H1 (cell line): ENCODE data around the gene CLRN1.

Source experiments
- BCL11A ChIP-seq, 2 experiments: IDR thresholded peaks; one replicate each; pipeline ENCODE4 v1.6.1; 2011; ENCODE audit warnings: low read depth in 2 of 2, low read length in 2 of 2, mild to moderate bottlenecking in 2 of 2
- CTCF ChIP-seq, 3 experiments: IDR thresholded peaks; 1 replicate in 2 of 3; 2 replicates in 1 of 3; pipeline versions ENCODE4 v1.5.1 to v1.6.1; 2011; ENCODE audit warnings: low read length in 3 of 3, mild to moderate bottlenecking in 3 of 3, inconsistent platforms in 2 of 3, low read depth in 1 of 3, moderate library complexity in 1 of 3; ENCODE audit not compliant: insufficient read depth in 1 of 3; ENCODE audit errors: control extremely low read depth in 1 of 3
- EP300 ChIP-seq, 2 experiments: IDR thresholded peaks; 1 replicate in 1 of 2; 2 replicates in 1 of 2; pipeline ENCODE4 v1.6.1; 2011 to 2012; ENCODE audit warnings: low read depth in 2 of 2, low read length in 2 of 2, mild to moderate bottlenecking in 2 of 2, borderline replicate concordance in 1 of 2, inconsistent platforms in 1 of 2, moderate library complexity in 1 of 2
- GTF2F1 ChIP-seq: IDR thresholded peaks from 2 replicates; pipeline ENCODE4 v1.6.1; 2012; ENCODE audit warnings: low read depth, low read length, improper control_type of control experiment, borderline replicate concordance
- JUND ChIP-seq: IDR thresholded peaks from 2 replicates; pipeline ENCODE4 v1.6.1; 2011; ENCODE audit warnings: mild to moderate bottlenecking, improper control_type of control experiment, low read length
- MAFK ChIP-seq: IDR thresholded peaks from 2 replicates; pipeline ENCODE4 v1.6.1; 2012; ENCODE audit warnings: low read depth, mild to moderate bottlenecking, improper control_type of control experiment, low read length
- POLR2A ChIP-seq, 2 experiments: IDR thresholded peaks; 1 replicate in 1 of 2; 2 replicates in 1 of 2; pipeline ENCODE4 v1.6.1; 2011; ENCODE audit warnings: low read depth in 2 of 2, low read length in 2 of 2, mild to moderate bottlenecking in 2 of 2; ENCODE audit errors: control extremely low read depth in 1 of 2
- RNF2 ChIP-seq: fragments of 200-900, 300-1000 bp; sonication (generic); IDR thresholded peaks from 2 replicates; pipeline ENCODE4 v1.7.1; 2016; ENCODE audit warnings: borderline replicate concordance, low read depth, mild to moderate bottlenecking, antibody characterized with exemption, low read length; ENCODE audit not compliant: poor library complexity, severe bottlenecking; ENCODE audit errors: missing control alignments
- SP2 ChIP-seq: IDR thresholded peaks from 2 replicates; pipeline ENCODE4 v1.6.1; 2012; ENCODE audit warnings: mild to moderate bottlenecking, low read length, inconsistent platforms
- TEAD4 ChIP-seq: IDR thresholded peaks from 2 replicates; pipeline ENCODE4 v1.6.1; 2012; ENCODE audit warnings: low read depth, low read length, inconsistent platforms, mixed read lengths

DNA sequence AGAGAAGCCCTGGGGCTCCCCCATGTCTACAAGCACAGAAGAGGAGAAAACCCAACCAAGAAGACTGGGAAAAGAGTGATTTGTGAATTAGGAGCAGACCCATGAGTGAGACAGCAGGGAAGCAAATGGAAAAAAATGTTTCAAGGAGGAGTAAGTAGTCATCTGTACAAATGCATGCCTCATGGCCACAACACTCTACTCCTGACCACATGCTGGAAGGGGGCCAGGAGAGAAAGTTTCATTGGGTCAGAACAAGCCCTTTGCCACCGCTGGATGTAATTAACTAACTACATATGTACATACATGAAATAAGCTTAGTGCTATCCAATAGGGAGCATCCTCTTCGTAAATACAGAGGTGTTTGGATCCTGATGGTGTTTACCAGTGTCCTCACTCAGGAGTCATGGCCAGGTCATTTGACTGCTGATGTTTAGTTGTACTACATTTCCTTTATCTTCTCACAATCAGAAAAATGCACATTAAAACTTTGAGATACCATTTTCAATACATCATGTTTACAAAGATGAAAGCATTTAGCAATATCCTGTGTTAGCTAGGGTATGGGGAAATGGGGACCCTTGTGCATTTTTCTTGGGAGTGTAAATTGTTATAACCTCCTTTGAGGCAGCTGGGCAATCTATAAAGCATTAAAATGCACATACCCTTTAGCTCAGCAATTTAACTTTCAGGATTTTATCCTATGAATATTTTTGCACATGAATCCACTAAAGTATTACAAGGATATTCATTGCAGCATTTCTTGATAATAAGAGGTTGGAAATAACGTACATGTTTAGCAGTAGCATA is 27.1 kb downstream of the CLRN1 start:
- TF ChIP-seq CTCF (IDR thresholded peaks at IDR 0.05; ENCODE audit: control extremely low read depth in 1 of 3, insufficient read depth in 1 of 3, low read depth in 1 of 3, low read length in 3 of 3) (no peak), TEAD4 (no peak), POLR2A (IDR thresholded peaks at IDR 0.05; ENCODE audit: control extremely low read depth in 1 of 2, low read depth in 2 of 2, low read length in 2 of 2) (no peak), RNF2 (no peak), GTF2F1 (no peak), SP2 (no peak), MAFK (no peak), JUND (no peak), BCL11A (IDR thresholded peaks at IDR 0.05; ENCODE audit: low read depth in 2 of 2, low read length in 2 of 2) (no peak), EP300 (IDR thresholded peaks at IDR 0.05; ENCODE audit: borderline replicate concordance in 1 of 2, low read depth in 2 of 2, low read length in 2 of 2) (no peak)
